ENCODE measurements around the gene PSPC1. TPM values are rescaled to one million over a fixed set of nuclear protein-coding genes. Genes with fewer than 3 reads are reported as not detected.

The PSPC1 gene
- total RNA-seq, 1 experiment from 2014 or later: 27.1 TPM

DNA sequence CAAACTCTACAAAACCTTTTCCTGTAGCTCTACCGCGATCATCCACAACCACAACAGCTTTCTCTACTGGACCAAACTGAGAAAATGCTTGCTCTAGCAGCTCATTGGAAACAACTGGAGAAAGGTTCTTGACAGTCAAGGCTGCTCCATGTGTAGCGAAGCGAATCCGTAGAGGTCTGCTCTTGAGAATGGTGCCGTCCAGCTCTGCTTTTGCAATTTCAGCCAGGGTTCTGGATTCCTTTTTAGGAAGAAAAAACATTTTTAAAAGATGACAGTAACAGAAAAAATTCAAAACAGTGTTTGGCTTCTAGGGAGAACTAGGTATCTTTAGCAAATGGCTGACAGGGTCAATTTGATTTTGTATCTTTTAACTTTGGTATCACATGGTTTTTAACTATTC lies 10.4 kb downstream of the PSPC1 start:
- Histone ChIP-seq H3F3A (ENCODE audit: insufficient read depth, low read depth) (peaks cover 7% of the 10 kb centered on the region; the same call in 1 of the 2 replicates), H3K4me2 (no peak overlapping the region), H3K9me3 (ENCODE audit: insufficient read depth, low read depth) (no peaks in the 10 kb centered on the region), H2AFZ (no peak overlapping the region), H3K79me2 (ENCODE audit: low read depth) (peaks cover 98% of the 10 kb centered on the region), H3K27me3 (ENCODE audit: insufficient read depth, low read depth) (no peaks in the 10 kb centered on the region), H3K4me1 (replicated peaks; ENCODE audit: insufficient read depth) (no peaks in the 10 kb centered on the region), H3K9me2 (ENCODE audit: insufficient read depth) (no peaks in the 10 kb centered on the region), H3K27ac (no peak overlapping the region), H3K4me3 (no peak overlapping the region), H4K20me1 (ENCODE audit: insufficient read depth) (peaks cover 65% of the 10 kb centered on the region), H3K36me3 (ENCODE audit: low read depth) (peaks cover 23% of the 10 kb centered on the region)
- ChIA-PET POLR2A (ENCODE audit: unreplicated experiment) (interaction anchor here (0.5 kb wide), 1 partner anchor 90 kb away, joined by 27 read pairs; no protein-coding TSS in a partner anchor), CTCF (no interaction called here)
- intact Hi-C loops (cut with micrococcal nuclease; ENCODE audit: unreplicated experiment): no loop called here
- DNase-seq: no peak
- TF ChIP-seq, protein P1, sequence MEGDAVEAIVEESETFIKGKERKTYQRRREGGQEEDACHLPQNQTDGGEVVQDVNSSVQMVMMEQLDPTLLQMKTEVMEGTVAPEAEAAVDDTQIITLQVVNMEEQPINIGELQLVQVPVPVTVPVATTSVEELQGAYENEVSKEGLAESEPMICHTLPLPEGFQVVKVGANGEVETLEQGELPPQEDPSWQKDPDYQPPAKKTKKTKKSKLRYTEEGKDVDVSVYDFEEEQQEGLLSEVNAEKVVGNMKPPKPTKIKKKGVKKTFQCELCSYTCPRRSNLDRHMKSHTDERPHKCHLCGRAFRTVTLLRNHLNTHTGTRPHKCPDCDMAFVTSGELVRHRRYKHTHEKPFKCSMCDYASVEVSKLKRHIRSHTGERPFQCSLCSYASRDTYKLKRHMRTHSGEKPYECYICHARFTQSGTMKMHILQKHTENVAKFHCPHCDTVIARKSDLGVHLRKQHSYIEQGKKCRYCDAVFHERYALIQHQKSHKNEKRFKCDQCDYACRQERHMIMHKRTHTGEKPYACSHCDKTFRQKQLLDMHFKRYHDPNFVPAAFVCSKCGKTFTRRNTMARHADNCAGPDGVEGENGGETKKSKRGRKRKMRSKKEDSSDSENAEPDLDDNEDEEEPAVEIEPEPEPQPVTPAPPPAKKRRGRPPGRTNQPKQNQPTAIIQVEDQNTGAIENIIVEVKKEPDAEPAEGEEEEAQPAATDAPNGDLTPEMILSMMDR (conservative IDR thresholded peaks at IDR 0.05): no peak
- no peak for TF ChIP-seq EZH2 (IDR thresholded peaks at IDR 0.05; ENCODE audit: low read depth)
- BruUV-seq (replicated peaks): no TSS peak

DNA sequence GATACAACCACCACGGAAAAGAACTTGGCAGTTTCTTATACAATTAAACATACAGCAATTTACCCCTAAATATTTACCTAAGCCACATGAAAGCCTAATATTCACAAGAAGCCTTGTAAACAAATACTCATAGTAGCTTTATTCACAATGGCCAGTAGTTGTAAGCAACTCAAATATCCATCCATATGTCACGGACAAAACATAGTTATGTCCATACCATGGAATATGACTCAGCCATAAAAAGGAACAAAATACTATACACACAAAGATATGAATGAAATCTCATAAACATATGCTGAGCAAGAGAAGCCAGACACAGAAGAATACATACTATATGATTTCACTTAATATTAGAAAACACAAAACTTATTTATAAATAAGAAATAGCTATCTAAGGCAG lies 12.9 kb downstream of the PSPC1 start:
- Histone ChIP-seq H3K9me2 (ENCODE audit: insufficient read depth) (no peaks in the 10 kb centered on the region), H3K9me3 (ENCODE audit: insufficient read depth, low read depth) (no peaks in the 10 kb centered on the region), H3K79me2 (ENCODE audit: low read depth) (peaks cover 97% of the 10 kb centered on the region), H3K27me3 (ENCODE audit: insufficient read depth, low read depth) (no peaks in the 10 kb centered on the region), H2AFZ (no peak overlapping the region), H3K36me3 (ENCODE audit: low read depth) (peaks cover 18% of the 10 kb centered on the region), H3K27ac (no peak overlapping the region), H3K4me3 (no peak overlapping the region), H3K4me2 (no peak overlapping the region), H3F3A (ENCODE audit: insufficient read depth, low read depth) (peaks cover 3% of the 10 kb centered on the region; the same call in 1 of the 2 replicates), H4K20me1 (ENCODE audit: insufficient read depth) (peaks cover 72% of the 10 kb centered on the region), H3K4me1 (replicated peaks; ENCODE audit: insufficient read depth) (no peaks in the 10 kb centered on the region)
- CTCF ChIA-PET: no interaction called here
- TF ChIP-seq, protein P1 (conservative IDR thresholded peaks at IDR 0.05): no peak
- no peak for TF ChIP-seq EZH2 (IDR thresholded peaks at IDR 0.05; ENCODE audit: low read depth)
- no TSS peak for BruUV-seq (replicated peaks)
- DNase-seq: no peak
- POLR2A ChIA-PET (ENCODE audit: unreplicated experiment): interaction anchor here (0.7 kb wide), 1 partner anchor 76 kb away, joined by 3 read pairs; no protein-coding TSS in a partner anchor
- intact Hi-C loops (cut with micrococcal nuclease; ENCODE audit: unreplicated experiment): no loop called here

DNA sequence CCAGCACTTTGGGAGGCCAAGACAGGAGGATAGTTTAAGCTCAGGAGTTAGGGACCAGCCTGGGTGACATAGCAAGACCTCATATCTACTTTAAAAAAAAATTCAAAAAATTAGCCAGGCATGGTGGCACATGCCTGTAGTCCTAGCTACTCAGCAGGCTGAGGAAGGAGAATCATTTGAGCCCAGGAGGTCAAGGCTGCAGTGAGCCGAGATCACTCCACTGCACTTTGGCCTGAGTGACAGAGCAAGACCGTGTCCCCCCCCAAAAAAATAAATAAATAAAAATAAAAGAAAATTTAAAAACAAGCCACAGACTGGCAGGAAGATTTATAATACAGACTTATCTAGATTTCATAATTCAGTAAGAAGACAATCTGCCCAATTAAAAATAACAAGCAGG lies 14.8 kb downstream of the PSPC1 start:
- Histone ChIP-seq H3K36me3 (ENCODE audit: low read depth) (peaks cover 25% of the 10 kb centered on the region), H3K4me3 (no peak overlapping the region), H2AFZ (no peak overlapping the region), H3K9me3 (ENCODE audit: insufficient read depth, low read depth) (no peaks in the 10 kb centered on the region), H3K4me1 (replicated peaks; ENCODE audit: insufficient read depth) (no peaks in the 10 kb centered on the region), H3K4me2 (no peak overlapping the region), H3K27ac (no peak overlapping the region; the same call in 1 of the 2 replicates), H3K9me2 (ENCODE audit: insufficient read depth) (no peaks in the 10 kb centered on the region), H4K20me1 (ENCODE audit: insufficient read depth) (peaks cover 73% of the 10 kb centered on the region), H3K79me2 (ENCODE audit: low read depth) (peaks cover 97% of the 10 kb centered on the region), H3K27me3 (ENCODE audit: insufficient read depth, low read depth) (no peaks in the 10 kb centered on the region), H3F3A (ENCODE audit: insufficient read depth, low read depth) (peaks cover 14% of the 10 kb centered on the region; the same call in 1 of the 2 replicates)
- no TSS peak for BruUV-seq (replicated peaks)
- intact Hi-C loops (cut with micrococcal nuclease; ENCODE audit: unreplicated experiment): no loop called here
- no peak for DNase-seq
- no peak for TF ChIP-seq EZH2 (IDR thresholded peaks at IDR 0.05; ENCODE audit: low read depth)
- TF ChIP-seq, protein P1 (conservative IDR thresholded peaks at IDR 0.05): no peak
- POLR2A ChIA-PET (ENCODE audit: unreplicated experiment): no interaction called here
- CTCF ChIA-PET: no interaction called here
